ENCODE results near the gene TMEM221. TPM values are rescaled to one million over a fixed set of nuclear protein-coding genes. Genes with fewer than 3 reads are reported as not detected.

The TMEM221 gene
- total RNA-seq, 6 experiments from 2014 or later: 0.12 to 0.19 (median 0.16) TPM; not detected in 3

GRCh38 chr19:17404621-17405249, 43.7 kb downstream of the TMEM221 start:
- intact Hi-C loops (cut with DNase I): no loop called here
- Histone ChIP-seq H3K9me3 (no peaks in the 10 kb centered on the region), H3K27me3 (no peaks in the 10 kb centered on the region), H3K4me3 (peak overlapping the region; percentile 51 to 62 (median 54)), H3K4me1 (peaks cover 0 to 9% (median 0%) of the 10 kb centered on the region in 4 donors), H3K36me3 (peaks cover 0 to 6% (median 1%) of the 10 kb centered on the region in 4 donors), H3K27ac (peak overlapping the region; percentile 71 to 95 (median 92))
- WGBS (ENCODE audit: insufficient coverage, low coverage, low lambda C conversion rate, missing lambda C conversion rate): 13% methylated on average over 7 of the region's 7 CpGs
- TF ChIP-seq CTCF (IDR thresholded peaks at IDR 0.05) (no peak), POLR2A (IDR thresholded peaks at IDR 0.05) (no peak)
- ATAC-seq (no peak), DNase-seq (no peak)

- Histone ChIP-seq H3K27ac (peak overlapping the region in 2 of 3 donors; percentile 71 to 95), H3K9me3 (no peaks in the 10 kb centered on the region), H3K36me3 (peaks cover 0 to 6% (median 2%) of the 10 kb centered on the region in 4 donors), H3K4me1 (peaks cover 0 to 8% (median 0%) of the 10 kb centered on the region in 4 donors), H3K4me3 (peak overlapping the region; percentile 51 to 62 (median 54)), H3K27me3 (no peaks in the 10 kb centered on the region)
- ATAC-seq (no peak), DNase-seq (no peak)
- no peak for TF ChIP-seq CTCF (IDR thresholded peaks at IDR 0.05)
- TF ChIP-seq POLR2A (IDR thresholded peaks at IDR 0.05): no peak
- intact Hi-C loops (cut with DNase I): no loop called here
- WGBS (ENCODE audit: insufficient coverage, low coverage, low lambda C conversion rate, missing lambda C conversion rate): 74% methylated on average over 3 of the region's 6 CpGs
Observed at GRCh38 chr19:17404015-17404414, 44.5 kb downstream of the TMEM221 start.

GRCh38 chr19:17402982-17403855, 45.2 kb downstream of the TMEM221 start:
- TF ChIP-seq CTCF (IDR thresholded peaks at IDR 0.05): no peak
- no peak for TF ChIP-seq POLR2A (IDR thresholded peaks at IDR 0.05)
- whole genome bisulfite sequencing (ENCODE audit: insufficient coverage, low coverage, low lambda C conversion rate, missing lambda C conversion rate): 64% methylated on average over 26 of the region's 36 CpGs
- ATAC-seq: peak; percentile 38 to 44 (median 43)

GRCh38 chr19:17401628-17402027, 46.8 kb downstream of the TMEM221 start:
- TF ChIP-seq CTCF (IDR thresholded peaks at IDR 0.05): no peak
- no peak for TF ChIP-seq POLR2A (IDR thresholded peaks at IDR 0.05)
- no peak overlapping the region for H3K27ac ChIP-seq
- no peaks in the 10 kb centered on the region for H3K27me3 ChIP-seq
- H3K4me3 ChIP-seq: no peak overlapping the region
- no peak for ATAC-seq
- DNase-seq: no peak
- WGBS (ENCODE audit: insufficient coverage, low coverage, low lambda C conversion rate, missing lambda C conversion rate): 56% methylated on average over 6 of the region's 6 CpGs
- intact Hi-C loops (cut with DNase I): no loop called here
- peaks cover 0 to 4% (median 0%) of the 10 kb centered on the region in 4 donors for H3K4me1 ChIP-seq
- H3K36me3 ChIP-seq: peaks cover 0 to 6% (median 2%) of the 10 kb centered on the region in 4 donors
- H3K9me3 ChIP-seq: no peaks in the 10 kb centered on the region

More at GRCh38 chr19:17402982-17403855, 45.2 kb downstream of the TMEM221 start:
- no peaks in the 10 kb centered on the region for H3K27me3 ChIP-seq
- peak overlapping the region in 2 of 3 donors; percentile 54 to 62 for H3K4me3 ChIP-seq
- no peak overlapping the region for H3K27ac ChIP-seq
- no peaks in the 10 kb centered on the region for H3K9me3 ChIP-seq
- DNase-seq: peak in 2 of 3 donors; percentile 51 to 59
- H3K4me1 ChIP-seq: peaks cover 0 to 4% (median 0%) of the 10 kb centered on the region in 4 donors
- intact Hi-C loops (cut with DNase I): no loop called here
- peaks cover 0 to 6% (median 2%) of the 10 kb centered on the region in 4 donors for H3K36me3 ChIP-seq

Data from right lobe of liver (tissue), 6 donors.